Lower lobe of right lung (tissue), 2 donors: Measurements from ENCODE around the gene TRIP12. TPM values are rescaled to one million over a fixed set of nuclear protein-coding genes. Genes with fewer than 3 reads are reported as not detected.
"Not testable (repeated sequence)": the region's sequence is repeated elsewhere in the genome, so short reads cannot be mapped to it uniquely, and the experiment has no call there.

ENCODE experiments used
- ATAC-seq, 2 donors: fragments of 200-7000 bp; cut with Tn5 transposase; one replicate each; pipeline ENCODE4 v1.9.1; 2020 to 2022; ENCODE audit warnings: mild to moderate bottlenecking in 2 of 2, moderate library complexity in 2 of 2
- DNase-seq: peaks from one replicate; pipeline ENCODE4 v3.0.0-alpha.2; 2020
- H3K27ac ChIP-seq: fragments of 200-600 bp; one replicate; pipeline ENCODE4 v1.8.0; 2022
- H3K27me3 ChIP-seq: fragments of 200-600 bp; one replicate; pipeline ENCODE4 v1.8.0; 2022; ENCODE audit warnings: low read depth
- H3K36me3 ChIP-seq: fragments of 200-600 bp; one replicate; pipeline ENCODE4 v1.8.0; 2022; ENCODE audit warnings: mild to moderate bottlenecking
- H3K4me1 ChIP-seq: fragments of 200-600 bp; one replicate; pipeline ENCODE4 v1.8.0; 2022
- H3K4me3 ChIP-seq: fragments of 200-600 bp; one replicate; pipeline ENCODE4 v1.8.0; 2022; ENCODE audit warnings: mild to moderate bottlenecking
- H3K9me3 ChIP-seq: fragments of 200-600 bp; one replicate; pipeline ENCODE4 v1.8.0; 2022
- intact Hi-C: fragments of 100-400 bp; cut with DNase I; formaldehyde crosslinking; loops from one replicate; pipeline ENCODE4 v1.11.0; 2022
- total RNA-seq: library from RNA; stranded (reverse); fragmentation: NEBNext Ultra II Directional; extraction: Animal tissue kit (Norgen Biotek cat#: 25700); gene quantifications from one replicate; pipeline ENCODE4 v1.2.1, GENCODE V29; 2021
- TF ChIP-seq, protein P1 (sequence below): fragments of 200-600 bp; IDR thresholded peaks from one replicate; pipeline ENCODE4 v1.8.0; 2022; ENCODE audit warnings: antibody characterized with exemption, mild to moderate bottlenecking
- donor health status: DM: no; HTN: yes; CAD: no; lungs with severe emphysema.

The TRIP12 gene
- total RNA-seq, 1 donor from 2014 or later: 229 TPM

DNA sequence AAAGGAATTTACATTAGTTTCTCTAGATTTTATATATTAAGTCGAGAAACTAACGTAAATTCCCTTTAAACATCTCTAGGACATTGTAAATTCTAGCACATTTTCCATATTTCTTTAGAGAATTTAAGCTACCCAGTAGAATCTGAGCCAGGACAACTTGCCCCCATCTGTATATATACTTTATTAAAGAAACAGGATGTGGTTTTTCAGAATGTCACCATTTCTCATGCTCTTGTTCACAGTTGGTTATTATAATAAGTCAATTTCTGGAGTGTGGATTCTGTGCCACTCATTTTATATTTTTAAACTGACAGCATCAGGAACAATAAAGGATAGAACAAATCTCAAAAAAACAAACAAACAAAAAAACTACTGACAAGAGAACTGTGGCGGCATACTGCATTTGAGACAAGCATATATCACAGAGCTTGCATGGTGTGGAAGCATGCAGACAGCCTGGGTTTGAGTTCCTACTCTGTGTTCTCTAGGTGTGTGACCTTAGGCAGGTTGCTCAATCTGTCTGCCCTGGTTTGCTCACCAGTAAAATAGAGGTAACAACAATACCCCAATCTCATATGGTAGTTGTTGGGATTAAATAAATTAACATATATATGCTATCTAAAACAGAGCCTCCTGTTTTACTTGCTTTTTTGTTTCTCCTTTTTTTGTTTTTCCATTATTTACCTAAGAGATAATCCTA is 146.0 kb downstream of the TRIP12 start:
- Histone ChIP-seq H3K27me3 (no peaks in the 10 kb centered on the region), H3K36me3 (peaks cover 92% of the 10 kb centered on the region), H3K4me1 (no peaks in the 10 kb centered on the region), H3K9me3 (no peaks in the 10 kb centered on the region), H3K4me3 (no peak overlapping the region), H3K27ac (no peak overlapping the region)
- no peak for DNase-seq
- TF ChIP-seq, protein P1, sequence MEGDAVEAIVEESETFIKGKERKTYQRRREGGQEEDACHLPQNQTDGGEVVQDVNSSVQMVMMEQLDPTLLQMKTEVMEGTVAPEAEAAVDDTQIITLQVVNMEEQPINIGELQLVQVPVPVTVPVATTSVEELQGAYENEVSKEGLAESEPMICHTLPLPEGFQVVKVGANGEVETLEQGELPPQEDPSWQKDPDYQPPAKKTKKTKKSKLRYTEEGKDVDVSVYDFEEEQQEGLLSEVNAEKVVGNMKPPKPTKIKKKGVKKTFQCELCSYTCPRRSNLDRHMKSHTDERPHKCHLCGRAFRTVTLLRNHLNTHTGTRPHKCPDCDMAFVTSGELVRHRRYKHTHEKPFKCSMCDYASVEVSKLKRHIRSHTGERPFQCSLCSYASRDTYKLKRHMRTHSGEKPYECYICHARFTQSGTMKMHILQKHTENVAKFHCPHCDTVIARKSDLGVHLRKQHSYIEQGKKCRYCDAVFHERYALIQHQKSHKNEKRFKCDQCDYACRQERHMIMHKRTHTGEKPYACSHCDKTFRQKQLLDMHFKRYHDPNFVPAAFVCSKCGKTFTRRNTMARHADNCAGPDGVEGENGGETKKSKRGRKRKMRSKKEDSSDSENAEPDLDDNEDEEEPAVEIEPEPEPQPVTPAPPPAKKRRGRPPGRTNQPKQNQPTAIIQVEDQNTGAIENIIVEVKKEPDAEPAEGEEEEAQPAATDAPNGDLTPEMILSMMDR: no peak
- intact Hi-C loops: no loop called here
- no peak for ATAC-seq

DNA sequence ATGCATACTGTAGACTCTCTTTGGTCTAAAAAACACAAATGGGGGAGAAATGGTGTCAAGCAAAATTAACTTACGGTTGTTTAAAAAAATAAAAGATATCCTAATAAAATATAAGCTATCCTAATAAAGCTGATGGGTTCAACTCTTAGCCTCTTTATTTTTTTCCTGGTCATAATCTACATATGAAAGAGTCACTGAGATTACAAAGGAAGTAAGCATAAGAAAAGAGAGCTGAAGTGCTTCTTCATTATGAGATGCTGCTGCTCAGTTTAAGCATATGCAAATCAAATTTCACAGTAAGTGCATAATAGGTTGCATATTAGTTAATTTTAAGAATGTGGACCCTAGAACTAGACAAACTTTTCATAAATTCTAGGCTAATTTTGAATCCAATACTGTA is 147.6 kb downstream of the TRIP12 start:
- H3K4me3 ChIP-seq: no peak overlapping the region
- H3K27ac ChIP-seq: no peak overlapping the region
- H3K9me3 ChIP-seq: no peaks in the 10 kb centered on the region
- ATAC-seq: no peak
- no peaks in the 10 kb centered on the region for H3K4me1 ChIP-seq
- H3K27me3 ChIP-seq: no peaks in the 10 kb centered on the region
- DNase-seq: no peak
- intact Hi-C loops: no loop called here
- H3K36me3 ChIP-seq: peaks cover 99% of the 10 kb centered on the region
- TF ChIP-seq, protein P1: no peak

DNA sequence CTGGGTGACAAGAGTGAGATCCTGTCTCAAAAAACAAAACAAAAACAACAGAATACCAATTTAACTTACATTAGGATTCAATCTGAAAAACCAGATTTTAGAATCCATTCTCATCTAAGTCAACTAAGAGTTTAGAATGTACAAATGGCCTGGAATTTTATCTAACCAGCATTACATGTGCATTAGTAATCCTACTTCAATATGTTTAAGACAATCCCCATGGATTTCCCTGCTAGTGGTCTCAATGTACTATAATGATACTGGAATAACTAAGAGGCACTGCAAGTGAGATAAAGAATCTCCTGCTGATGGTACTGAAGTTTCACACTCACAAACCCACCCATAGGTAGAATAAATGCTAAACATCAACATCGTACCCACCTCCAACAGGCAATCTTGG is 153.6 kb downstream of the TRIP12 start:
- Histone ChIP-seq H3K27ac (no peak overlapping the region), H3K4me3 (no peak overlapping the region), H3K4me1 (no peaks in the 10 kb centered on the region), H3K27me3 (no peaks in the 10 kb centered on the region), H3K9me3 (no peaks in the 10 kb centered on the region), H3K36me3 (peaks cover 99% of the 10 kb centered on the region)
- no peak for ATAC-seq
- intact Hi-C loops: no loop called here
- TF ChIP-seq, protein P1: no peak
- no peak for DNase-seq

DNA sequence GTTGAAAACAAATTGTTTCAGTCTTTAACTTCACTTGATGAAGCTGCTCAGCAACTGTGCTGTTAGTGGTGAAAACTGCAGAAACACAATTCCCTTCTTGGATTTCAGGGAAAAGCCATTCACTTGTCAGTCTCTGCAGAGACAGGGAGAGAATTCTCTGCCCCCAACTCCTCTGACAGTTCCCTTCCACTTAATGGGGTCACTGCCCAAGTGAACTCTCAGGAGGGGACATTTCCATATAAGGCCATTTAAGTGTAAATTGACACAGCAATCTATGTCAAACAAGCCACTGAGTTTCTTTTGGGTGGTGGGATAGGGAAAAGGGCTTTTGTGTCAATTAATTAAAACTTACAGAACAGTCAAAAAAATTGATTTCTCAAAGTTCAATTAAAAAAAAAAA is 156.1 kb downstream of the TRIP12 start:
- intact Hi-C loops: no loop called here
- no peaks in the 10 kb centered on the region for H3K4me1 ChIP-seq
- no peaks in the 10 kb centered on the region for H3K9me3 ChIP-seq
- H3K27ac ChIP-seq: no peak overlapping the region
- DNase-seq (no peak), ATAC-seq (no peak)
- peaks cover 76% of the 10 kb centered on the region for H3K36me3 ChIP-seq
- no peaks in the 10 kb centered on the region for H3K27me3 ChIP-seq
- TF ChIP-seq, protein P1: no peak
- H3K4me3 ChIP-seq: no peak overlapping the region

DNA sequence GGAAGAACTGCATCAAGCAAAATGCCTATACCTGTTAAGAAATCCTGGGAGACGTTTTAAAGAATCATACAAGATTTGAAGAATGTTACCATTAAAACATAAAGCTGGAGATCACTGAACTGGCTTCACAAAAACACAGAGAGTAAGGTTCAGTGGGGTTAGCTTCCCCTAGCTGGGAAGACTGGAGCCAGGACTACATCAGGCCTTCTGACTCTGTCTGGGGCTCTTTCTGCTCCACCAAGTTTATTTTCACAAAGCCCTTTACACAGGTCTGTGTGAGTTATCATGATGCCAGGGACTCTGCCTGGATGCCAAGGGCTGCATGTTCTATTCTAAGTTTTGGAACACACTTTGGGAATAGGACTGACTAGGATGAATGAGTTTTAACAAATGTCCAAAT is 160.1 kb downstream of the TRIP12 start:
- Histone ChIP-seq H3K4me3 (no peak overlapping the region), H3K27ac (no peak overlapping the region), H3K36me3 (peaks cover 35% of the 10 kb centered on the region), H3K27me3 (no peaks in the 10 kb centered on the region), H3K9me3 (no peaks in the 10 kb centered on the region), H3K4me1 (no peaks in the 10 kb centered on the region)
- intact Hi-C loops: no loop called here
- no peak for DNase-seq
- ATAC-seq: no peak
- TF ChIP-seq, protein P1: no peak

DNA sequence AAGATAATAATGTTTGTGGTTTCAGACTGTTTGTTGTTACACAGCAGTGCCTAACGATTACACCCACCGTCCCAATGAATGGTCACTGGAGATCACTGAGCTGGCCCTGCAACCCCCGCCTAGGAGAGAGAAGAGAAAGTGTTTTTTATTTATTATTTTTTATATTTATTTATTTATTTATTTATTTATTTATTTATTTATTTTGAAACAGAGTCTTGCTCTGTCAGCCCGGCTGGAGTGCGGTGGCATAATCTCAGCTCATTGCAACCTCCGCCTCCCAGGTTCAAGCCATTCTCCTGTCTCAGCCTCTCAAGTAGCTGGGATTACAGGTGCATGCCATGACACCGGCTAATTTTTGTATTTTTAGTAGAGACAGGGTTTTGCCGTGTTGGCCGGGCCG is 164.3 kb downstream of the TRIP12 start:
- H3K27ac ChIP-seq, H3K36me3 ChIP-seq, H3K9me3 ChIP-seq, ATAC-seq, H3K4me3 ChIP-seq, H3K4me1 ChIP-seq, DNase-seq, H3K27me3 ChIP-seq, intact Hi-C loops: not testable (repeated sequence)
